ENCODE results near the gene GPS2.
"Not testable (repeated sequence)": the region's sequence is repeated elsewhere in the genome, so short reads cannot be mapped to it uniquely, and the experiment has no call there.

GPS2 gene

DNA sequence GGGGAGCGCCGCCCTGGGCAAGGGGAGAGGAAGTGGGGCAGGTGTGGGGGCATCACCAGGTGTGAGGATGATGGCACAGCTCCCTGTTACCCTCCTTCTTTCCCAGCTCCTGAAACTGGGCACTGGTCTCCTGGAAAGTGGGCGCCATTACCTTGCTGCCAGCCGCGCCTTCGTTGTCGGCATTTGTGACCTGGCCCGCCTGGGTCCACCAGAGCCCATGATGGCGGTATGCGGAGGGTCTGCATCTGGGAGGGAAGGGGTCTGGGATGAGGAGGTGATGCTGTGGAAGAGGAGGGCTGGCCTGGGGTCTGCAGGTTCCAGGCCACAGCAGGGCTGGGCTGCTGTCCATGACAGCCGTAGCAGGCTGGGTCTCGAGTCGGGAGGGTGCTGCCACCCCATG is 26.7 kb upstream of the GPS2 start:
- no peak overlapping the region for H3K4me3 ChIP-seq (ENCODE audit: low read length)
- no peak for DNase-seq (ENCODE audit: low read depth, low spot score)

DNA sequence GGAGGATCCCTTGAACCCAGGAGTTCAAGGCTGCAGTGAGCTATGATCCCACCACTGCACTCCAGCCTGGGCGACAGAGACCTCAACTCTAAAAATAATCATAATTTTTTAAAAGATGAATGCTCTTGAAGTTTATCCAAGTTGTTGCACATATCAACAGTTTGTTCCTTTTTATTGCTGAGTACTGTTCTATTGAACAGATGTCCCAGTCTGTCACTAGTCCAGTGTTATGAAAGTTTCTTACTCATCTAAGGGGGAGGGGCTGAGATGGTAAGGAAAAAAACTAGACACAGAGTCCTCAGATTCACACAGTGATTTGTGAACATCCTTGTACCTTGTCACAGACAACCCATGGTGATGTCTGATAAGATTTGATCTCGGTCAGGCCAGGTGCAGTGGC is 25.0 kb upstream of the GPS2 start:
- no peak for DNase-seq (ENCODE audit: low read depth, low spot score)

DNA sequence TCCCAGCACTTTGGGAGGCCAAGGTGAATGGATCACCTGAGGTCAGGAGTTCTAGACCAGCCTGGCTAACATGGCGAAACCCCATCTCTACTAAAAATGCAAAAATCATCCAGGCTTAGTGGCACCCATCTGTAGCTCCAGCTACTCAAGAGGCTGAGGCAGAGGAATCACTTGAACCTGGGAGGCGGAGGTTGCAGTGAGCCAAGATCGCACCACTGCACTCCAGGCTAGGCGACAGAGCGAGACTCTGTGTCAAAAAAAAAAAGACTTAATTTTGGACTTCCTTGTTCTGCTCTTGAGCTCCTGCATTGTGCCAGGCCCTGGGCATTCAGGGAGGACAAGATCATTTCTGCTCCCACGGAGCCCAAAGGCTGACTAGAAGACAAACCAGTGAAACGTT is 22.4 kb upstream of the GPS2 start:
- peak overlapping the region; percentile 78 for H3K4me3 ChIP-seq (ENCODE audit: low read length)
- DNase-seq (ENCODE audit: low read depth, low spot score) = not testable (repeated sequence)

More for the DNA sequence above, 25.0 kb upstream of the GPS2 start:
- no peak overlapping the region for H3K4me3 ChIP-seq (ENCODE audit: low read length)

DNA sequence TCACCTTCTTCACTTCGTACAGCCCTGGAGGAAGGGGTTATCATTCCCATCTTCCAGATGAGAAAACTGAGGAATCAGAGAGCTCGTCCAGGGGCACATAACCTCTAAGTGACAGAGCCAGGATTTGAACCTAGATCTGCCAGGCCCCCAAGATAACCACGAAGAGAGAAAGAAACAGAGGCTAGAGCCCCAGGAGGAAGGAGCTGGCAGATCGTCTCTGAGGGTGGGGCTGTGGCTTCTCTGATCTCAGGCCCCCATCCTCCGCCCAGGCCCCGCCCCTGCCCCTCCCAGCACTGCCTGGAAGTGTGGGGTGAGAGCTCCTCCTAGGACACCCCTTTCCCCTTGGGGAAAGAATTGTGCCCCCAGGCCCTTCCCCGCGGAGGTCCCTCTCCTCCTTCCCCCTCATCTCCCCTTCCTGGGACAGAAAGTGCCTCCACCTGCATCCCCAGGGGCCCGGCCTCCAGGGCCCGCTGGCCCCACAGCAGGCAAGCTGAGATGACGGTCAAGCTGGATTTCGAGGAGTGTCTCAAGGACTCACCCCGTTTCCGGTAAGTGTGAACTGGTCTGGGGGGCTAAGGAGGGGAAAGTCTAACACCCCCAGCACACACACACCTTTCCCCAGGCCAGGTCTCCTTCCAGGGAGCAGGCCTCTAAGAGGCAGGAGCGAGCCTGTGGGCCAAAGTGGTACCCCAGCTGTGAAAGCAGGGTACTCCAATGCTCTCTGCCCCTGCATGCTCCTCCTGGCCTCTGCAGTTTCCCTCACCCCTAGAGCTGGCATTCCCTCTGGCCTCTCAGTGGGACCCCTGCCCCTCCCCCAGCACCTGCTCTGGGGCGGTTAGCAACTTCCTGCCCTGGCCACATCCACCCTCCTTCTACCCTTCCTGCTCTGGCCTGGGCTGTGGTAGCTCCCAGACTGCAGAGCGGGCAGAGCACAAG is 21.3 kb upstream of the GPS2 start, which contains the start of gene ACAP1:
Gene ACAP1 (plus strand): TSS at position 290 of the 936 bp plus-strand sequence. CDS start 206 bp downstream, at position 496.
- DNase-seq (ENCODE audit: low read depth, low spot score) = peak; percentile 90
- H3K4me3 ChIP-seq (ENCODE audit: low read length) = peak within 1 kb of the TSS; percentile 78

DNA sequence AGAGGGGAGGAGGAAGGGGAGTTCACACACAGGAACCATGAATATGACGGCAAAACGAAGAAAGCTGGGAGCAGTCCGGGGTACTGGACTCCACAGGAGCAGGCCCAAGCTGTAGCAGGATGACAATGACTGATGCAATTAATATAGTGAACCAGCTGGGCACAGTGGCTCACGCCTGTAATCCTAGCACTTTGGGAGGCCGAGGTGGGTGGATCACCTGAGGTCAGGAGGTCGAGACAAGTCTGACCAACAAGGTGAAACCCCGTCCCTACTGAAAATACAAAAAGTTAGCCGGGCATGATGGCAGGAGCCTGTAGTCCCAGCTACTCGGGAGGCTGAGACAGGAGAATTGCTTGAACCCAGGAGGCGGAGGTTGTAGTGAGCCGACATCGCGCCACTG is 20.6 kb upstream of the GPS2 start:
- not testable (repeated sequence) for DNase-seq (ENCODE audit: low read depth, low spot score)
- peak overlapping the region; percentile 78 for H3K4me3 ChIP-seq (ENCODE audit: low read length)

DNA sequence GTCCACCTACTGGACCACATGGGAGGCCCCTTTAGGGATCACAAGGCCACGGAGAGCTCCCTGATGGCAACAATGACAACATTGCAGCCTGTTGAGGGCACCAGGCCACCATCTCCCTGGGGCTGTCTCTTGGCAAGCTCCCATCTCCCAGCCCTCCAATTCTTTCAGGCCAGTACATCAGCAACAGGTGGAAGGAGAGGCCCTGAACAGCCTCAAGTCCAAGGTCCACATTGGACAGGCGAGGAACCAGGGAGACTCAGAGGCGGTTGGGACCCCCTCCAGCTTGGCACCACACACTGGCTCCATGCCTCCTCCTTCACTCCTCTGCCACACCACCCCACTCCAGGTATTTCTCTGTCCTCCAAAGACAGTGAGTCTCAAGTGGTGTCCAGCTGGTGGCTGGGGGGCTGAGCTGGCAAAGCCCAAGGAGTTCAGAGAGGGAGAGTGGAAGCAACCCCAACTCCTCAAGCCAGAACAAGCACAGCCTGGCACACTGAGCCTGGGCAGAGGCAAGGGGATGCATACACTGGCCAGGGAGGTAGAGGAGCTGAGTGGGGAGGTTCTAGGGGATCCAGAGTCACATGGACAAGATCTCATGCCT is 19.9 kb upstream of the GPS2 start:
- no peak overlapping the region for H3K4me3 ChIP-seq (ENCODE audit: low read length)
- DNase-seq (ENCODE audit: low read depth, low spot score) = no peak

DNA sequence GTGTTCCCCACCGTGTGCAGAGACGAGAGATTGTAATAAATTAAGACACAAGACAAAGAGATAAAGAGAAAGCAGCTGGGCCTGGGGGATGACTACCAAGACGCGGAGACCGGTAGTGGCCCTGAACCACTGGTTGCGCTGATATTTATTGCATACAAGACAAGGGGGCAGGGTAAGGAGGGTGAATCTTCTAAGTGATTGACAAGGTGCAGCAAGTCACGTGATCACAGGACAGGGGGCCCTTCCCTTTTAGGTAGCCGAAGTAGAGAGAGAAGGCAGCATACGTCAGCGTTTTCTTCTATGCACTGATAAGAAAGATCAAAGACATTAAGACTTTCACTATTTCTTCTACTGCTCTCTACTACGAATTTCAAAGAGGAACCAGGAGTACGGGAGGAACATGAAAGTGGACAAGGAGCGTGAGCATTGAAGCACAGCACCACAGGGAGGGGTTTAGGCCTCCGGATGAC is 17.5 kb upstream of the GPS2 start:
- not testable (repeated sequence) for DNase-seq (ENCODE audit: low read depth, low spot score); H3K4me3 ChIP-seq (ENCODE audit: low read length)

DNA sequence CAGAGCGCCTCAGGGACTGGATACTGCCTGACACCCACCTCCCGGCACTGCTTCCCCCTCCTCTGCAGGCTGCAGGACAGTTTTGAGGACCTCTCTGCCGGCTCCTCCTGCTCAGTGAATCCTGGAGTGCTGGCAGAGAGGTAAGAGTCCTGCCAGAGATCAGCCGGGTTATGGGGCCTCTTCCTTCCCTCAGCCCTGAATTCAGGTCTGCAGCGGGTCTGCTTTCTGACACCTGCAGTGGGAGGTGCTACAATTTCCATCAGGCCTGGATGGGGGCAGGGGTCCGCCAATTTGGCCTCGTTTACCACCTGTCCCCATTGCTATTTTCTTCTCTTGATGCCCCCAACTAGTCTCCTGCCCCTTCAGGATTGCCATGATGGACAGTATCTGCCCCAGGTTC is 17.0 kb upstream of the GPS2 start:
- H3K4me3 ChIP-seq (ENCODE audit: low read length) = no peak overlapping the region

DNA sequence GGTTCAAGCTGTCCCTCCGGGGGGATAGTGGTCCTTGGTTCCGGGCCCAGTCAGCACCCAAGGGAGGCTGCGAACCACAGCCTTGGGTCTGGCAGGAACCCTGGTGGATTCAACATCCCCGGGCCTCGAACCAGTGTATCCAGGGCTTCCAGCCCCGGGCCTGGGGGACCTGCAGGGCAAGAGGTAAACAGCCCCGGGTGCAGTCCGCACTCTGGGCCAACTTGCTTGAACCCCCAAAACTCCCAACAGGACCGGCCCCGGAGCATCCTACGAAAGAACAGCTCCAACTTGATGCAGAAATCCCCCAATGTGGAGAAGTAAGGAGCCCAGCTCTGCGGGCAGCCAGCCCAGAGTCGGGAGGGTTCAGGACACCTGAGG is 15.5 kb upstream of the GPS2 start:
- DNase-seq (ENCODE audit: low read depth, low spot score) = no peak
- H3K4me3 ChIP-seq (ENCODE audit: low read length) = peak overlapping the region; percentile 77

More for the DNA sequence above, 17.0 kb upstream of the GPS2 start:
- no peak for DNase-seq (ENCODE audit: low read depth, low spot score)

DNA sequence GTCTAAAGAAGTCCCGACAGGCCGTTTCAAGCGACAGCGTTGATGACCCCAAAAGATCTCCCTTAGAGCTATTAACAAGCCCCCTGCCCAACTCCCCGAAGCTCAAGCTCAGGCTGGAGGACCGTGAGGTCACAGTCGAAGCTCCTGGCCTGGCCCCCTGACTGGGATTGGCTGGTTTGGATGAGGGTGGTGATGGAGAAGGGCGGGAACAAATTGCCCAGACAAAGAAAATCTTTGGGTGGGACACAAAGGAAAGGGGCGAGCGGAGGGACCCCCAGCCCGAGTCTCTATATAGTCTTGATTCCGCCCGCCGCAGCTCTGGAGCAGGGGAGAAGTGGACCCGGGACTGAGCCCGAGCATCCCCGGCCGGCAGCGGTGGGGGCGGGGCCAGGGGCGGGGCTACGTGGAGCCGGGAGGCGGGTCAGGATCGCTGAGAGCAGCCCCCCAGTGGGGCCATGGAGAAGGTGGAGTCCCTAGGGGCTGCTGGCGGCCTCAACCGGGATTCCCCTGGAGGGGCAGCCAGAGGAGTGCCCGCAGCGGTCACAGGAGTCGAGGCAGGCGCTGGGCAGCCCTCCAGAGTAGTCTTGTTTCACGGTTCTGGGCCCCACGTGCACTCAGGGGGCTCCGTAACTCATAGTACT is 15.0 kb upstream of the GPS2 start:
- peak overlapping the region; percentile 77 for H3K4me3 ChIP-seq (ENCODE audit: low read length)
- DNase-seq (ENCODE audit: low read depth, low spot score) = peak; percentile 81

DNA sequence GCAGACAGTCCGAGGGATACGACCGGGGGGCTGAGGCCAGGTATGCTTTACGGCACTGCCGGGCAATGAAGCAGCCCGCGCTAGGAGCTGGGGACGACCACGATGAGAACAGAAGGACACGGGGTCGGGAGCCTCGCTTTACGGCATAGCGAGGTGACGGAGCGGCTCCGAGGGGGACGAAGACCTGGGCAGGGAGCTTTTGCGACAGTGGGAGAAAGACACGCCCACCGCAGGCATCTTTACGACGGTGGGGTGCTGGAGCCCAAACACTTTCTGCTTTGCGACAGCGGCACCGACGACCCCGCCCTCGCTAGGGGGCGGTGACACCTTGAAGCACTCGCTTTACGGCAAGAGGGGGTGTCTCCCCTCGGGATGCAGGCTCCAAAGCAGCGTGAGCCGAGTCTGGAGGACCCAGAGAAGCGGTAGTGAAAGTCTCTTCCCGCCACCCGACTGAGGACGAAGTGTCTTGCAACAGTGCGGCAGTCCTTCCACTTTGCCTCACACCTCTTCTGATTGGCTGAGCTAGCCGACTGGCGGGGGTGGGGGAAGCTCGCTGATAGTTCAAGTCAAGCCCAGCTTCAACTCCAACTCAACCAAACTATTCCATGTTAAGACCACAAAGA is 14.3 kb upstream of the GPS2 start:
- peak overlapping the region; percentile 77 for H3K4me3 ChIP-seq (ENCODE audit: low read length)
- peak; percentile 99 for DNase-seq (ENCODE audit: low read depth, low spot score)

DNA sequence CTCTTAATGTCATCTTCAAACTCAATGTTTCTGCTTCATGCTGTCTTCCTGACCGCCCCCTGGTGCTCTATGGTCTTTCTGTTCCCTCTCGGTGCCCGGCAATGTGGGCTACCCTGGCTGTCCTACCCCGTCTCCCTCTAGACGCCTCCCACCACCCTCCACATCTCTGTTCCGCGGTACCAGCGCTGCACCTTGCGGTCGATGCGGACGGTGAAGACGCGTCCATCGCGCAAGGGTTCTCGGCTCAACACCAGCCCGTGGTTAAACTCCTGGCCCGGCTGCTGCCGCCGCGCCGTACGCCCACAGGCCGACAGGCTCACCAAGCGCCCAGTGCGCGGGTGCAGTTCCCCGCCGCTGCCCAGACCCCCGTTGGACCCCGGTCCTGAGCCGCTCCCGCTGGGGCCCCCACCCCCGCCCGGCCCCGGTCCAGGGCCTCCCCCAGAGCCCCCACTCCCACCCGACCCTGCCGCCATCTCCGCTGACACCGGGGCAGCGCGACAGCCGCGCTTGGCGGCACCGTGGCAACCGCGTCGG is 13.7 kb upstream of the GPS2 start, which contains the start of gene NEURL4:
Gene NEURL4 (minus strand): TSS at position 496 of the 534 bp plus-strand sequence. CDS start 23 bp downstream, at position 473.
- peak within 1 kb of the TSS; percentile 77 for H3K4me3 ChIP-seq (ENCODE audit: low read length)
- no peak for DNase-seq (ENCODE audit: low read depth, low spot score)

DNA sequence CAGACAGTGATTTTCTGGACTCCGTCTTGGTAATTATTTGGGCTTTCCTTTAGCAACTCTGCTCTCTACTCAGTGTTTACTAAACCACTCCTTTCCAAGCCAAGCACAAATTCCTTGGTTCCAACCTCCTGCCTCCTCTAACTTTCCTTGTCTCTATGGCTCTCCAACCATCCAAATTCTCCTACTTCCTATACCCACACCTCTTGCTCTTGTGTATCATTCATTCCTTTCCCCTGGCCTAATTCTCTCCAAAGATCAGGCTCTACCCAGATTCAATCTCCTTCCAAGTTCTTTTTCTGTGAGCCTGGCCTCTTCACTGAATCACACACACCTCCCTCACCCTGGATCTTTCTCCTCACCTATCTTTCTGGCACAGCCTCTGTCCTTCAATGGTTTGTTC is 12.8 kb upstream of the GPS2 start:
- no peak for DNase-seq (ENCODE audit: low read depth, low spot score)
- peak overlapping the region; percentile 77 for H3K4me3 ChIP-seq (ENCODE audit: low read length)

DNA sequence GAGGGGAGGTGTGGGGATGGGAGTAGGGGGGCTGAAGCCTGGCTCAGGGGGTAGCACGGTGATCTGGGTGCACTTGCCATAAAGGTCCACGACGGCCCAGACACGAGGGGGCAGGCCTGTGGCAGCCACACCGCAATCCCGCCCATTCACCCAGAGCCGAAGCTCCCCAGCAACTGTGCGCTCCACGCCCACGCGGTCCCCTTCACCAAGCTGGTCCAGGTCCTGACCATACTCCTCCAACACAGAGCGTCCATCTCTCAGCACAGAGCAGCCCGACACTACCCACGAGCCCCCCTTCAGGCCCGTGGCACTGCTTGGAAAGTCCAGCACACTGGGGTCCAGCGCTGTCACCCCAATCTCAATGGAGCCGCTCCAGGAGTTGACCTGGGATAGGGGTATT is 12.3 kb upstream of the GPS2 start:
- no peak overlapping the region for H3K4me3 ChIP-seq (ENCODE audit: low read length)
- no peak for DNase-seq (ENCODE audit: low read depth, low spot score)

DNA sequence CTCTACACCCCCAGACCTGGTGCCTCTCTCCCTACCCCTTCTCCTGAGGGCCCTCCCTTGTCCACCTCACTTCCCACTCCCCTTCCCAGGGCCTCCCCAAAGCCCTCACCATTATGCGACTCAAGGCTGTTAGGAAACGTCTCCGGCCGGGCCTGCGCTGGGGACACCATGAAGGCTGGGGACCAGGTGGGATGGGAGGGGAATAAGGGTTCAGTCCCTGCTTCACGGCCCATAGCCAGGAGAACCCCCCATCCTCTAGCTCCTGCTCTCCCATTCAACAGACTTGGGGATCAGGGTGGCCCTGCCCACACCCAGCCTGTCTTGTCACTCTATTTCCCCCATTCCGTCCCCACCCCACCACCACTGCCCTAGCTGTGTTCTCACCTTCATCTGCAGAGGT is 11.9 kb upstream of the GPS2 start:
- H3K4me3 ChIP-seq (ENCODE audit: low read length) = no peak overlapping the region
- DNase-seq (ENCODE audit: low read depth, low spot score) = no peak

DNA sequence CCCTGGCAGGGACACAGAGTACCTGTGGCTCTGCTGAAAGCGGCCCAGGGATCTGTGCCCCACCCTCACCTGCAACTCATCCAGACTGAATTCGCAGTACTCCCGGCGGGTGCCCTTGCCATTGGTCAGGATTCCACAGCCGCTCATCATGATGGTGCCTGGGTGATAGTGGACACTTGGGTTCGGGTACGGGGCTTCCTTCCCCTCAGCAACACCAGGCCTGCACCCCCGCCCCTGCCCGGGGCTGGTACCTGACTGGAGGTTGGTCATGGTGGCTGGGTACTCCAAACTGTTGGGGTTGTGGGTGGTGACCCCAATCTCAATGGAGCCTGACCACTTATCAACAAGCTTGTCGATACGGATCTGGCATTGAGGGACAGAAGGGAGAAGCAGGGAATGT is 11.0 kb upstream of the GPS2 start:
- DNase-seq (ENCODE audit: low read depth, low spot score) = no peak

DNA sequence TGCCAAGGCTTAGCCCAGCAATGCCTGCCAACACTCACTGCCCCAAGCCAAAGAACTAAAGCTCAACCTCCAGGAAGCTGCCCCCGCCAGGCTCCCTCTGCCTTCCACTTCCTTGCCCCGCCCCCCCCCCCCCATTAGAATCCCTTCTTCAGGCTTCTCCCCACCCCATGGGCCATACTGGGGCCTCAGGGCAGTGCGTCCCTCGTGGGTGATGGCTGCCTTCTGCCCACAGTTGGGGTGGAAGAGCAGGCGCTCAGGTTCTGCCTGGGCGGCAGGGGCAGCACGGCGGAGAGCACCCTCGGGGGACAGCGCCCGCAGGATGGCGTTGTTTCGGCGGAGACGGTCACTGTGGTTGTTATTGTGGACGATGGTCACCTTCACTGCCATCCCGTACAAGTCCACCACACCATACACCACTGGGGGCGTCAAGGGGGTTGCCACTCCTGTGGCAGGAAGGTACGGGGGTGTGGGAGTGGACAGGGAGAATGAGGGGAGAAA is 9.9 kb upstream of the GPS2 start:
- H3K4me3 ChIP-seq (ENCODE audit: low read length) = no peak overlapping the region
- no peak for DNase-seq (ENCODE audit: low read depth, low spot score)

More for the DNA sequence above, 11.0 kb upstream of the GPS2 start:
- no peak overlapping the region for H3K4me3 ChIP-seq (ENCODE audit: low read length)

DNA sequence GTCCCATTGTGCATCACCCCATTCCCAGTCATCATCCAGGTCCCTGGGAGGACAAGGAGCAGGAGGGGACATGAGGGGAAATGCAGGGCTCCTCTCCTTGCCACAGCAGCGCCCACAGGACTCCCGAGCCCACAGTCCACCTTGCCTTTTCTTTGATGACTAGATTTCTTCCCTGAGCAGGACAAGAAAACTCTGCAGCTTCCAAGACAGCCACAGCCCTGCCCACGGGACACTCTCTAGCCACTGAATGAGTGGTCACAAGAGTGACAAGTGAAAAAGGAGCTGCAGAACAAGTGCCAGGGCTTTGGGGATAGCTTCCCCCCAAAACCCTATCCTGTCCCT is 9.2 kb upstream of the GPS2 start:
- H3K4me3 ChIP-seq (ENCODE audit: low read length) = no peak overlapping the region
- DNase-seq (ENCODE audit: low read depth, low spot score) = no peak
